ENCODE measurements around the gene SORCS2.

SORCS2 gene

DNA sequence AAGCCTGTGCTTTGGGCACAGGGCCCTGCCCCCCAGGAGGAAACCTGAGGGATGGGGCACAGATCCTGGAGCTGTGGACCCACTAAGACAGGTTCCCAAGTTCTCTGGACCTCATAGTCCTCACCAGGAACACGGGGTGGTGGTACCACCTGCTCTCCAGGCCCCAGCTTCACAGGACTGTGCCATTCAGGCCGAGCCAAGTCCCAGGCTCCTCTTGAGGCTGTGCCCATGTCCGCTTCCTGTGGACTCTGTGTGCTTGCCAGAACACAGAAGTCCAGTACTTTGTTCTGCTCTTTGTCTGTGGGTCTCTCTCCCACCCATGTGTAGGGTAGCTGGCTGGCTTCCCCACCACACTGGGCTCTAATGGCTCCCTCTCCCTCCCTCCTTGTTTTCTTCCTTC lies 346.8 kb downstream of the SORCS2 start:
- FAIRE-seq (no peak), DNase-seq (ENCODE audit: low spot score) (no peak)

DNA sequence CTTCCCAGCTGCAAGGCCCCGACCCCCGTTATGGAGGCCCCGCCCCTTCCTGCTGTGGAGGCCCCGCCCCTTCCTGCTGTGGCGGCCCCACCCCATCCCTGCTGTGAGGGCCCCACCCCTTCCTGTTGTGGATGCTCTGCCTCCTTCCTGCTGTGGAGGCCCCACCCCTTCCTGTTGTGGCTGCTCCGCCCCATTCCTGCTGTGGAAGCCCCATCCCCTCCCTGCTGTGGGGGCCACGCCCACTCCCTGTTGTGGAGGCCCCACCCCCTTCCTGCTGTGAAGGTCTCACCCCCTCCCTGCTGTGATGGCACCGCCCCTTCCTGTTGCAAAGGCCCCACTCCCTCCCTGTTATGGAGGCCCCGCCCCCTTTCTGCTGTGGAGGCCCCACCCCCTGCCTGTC lies 347.3 kb downstream of the SORCS2 start:
- no peak for FAIRE-seq
- peak; percentile 35 for DNase-seq (ENCODE audit: low spot score)

DNA sequence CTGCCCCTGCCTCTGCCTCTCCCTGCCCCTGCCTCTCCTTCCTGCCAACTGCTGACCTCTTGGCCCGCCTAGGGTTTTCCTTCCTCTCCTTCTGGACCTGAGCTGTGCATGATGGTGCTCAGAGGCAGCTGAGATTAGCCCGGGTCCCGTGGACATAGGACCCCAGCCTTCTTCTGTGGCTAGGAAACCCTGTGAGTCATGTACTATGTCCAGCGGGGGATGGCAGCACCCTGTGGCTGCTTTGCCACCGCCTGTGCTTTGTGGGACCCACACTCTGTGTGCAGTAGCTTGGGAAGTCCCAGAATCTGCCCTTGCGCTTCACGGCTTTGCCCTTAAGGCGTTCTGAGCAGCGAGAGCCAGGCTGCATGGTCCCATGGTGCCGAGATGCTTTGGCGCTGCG lies 347.9 kb downstream of the SORCS2 start:
- no peak for FAIRE-seq

DNA sequence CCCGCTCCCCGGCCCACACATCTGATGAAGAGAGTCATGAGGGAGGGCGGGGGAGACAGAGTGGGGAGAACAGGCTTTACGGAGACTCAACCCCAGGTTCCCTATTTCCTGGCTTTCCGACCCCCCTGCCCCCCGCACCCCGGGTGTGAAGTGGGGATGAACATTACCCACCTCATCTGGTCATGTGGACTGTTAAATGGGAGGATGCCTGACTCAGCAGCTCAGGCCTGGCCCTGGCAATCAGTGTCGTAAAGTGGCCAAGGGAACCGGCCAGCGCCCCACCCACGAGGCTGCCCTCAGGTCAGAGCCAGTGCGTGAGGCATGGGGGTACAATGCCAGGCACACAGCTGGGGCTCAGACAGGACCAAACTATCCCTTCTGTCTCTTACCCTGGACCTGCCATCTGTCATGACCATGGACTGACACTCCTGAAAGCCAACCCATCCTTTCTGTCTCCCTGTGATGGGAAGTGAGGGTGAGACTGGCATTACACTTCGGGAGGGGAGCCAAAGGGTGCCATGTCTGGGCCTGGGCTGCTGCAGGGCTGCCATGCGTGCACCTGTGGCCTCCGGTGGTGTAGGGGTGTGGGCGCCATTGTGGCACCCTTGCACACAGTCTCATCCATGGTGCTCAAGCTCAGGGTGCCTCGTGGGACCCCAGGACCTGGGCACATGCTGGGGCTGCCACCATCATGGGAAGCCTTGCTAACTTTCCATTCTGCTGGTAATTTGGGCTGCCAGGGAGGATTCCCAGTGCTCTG lies 348.5 kb downstream of the SORCS2 start:
- no peak for DNase-seq (ENCODE audit: low spot score)
- FAIRE-seq: no peak

More for the DNA sequence above, 347.9 kb downstream of the SORCS2 start:
- no peak for DNase-seq (ENCODE audit: low spot score)

DNA sequence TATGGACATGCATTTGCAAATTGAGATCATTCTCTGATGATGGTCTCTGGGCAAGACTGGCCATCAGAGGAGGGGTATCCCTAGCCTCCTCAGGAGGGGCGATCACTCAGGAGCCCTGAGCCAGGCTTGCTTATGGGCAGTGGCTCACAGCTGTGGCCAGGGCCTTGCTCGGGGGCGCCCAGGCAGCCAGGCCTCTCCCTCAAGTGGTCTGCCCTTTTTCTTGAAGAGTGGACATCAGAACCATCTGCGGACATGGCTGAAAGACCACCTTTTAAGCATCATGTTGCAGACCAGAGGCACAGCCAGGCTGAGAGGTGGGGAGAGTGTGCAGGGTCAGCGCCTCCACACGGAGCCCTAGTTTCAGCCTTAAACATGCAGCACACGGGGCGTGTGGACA lies 349.1 kb downstream of the SORCS2 start:
- no peak for FAIRE-seq
- no peak for DNase-seq (ENCODE audit: low spot score)

DNA sequence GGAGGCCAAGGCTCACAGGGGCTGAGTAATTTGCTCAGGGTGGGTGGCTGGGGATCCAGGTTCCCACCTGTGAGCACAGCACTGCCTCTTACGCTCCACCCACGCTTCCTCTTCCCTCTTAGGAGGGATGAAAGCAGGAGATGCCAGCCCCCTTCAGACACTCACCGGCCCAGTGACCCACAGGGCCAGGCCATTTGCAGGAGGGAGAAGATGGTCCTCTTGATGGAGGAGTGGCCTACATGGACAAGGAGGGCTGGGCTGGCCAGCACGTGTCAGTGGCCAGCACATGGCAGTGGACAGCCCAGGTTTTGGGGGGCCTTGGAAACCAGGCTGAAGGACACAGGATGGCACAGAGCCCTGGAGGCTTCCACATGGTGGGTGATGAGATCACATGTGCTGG lies 350.4 kb downstream of the SORCS2 start:
- DNase-seq (ENCODE audit: low spot score): no peak
- FAIRE-seq: no peak

DNA sequence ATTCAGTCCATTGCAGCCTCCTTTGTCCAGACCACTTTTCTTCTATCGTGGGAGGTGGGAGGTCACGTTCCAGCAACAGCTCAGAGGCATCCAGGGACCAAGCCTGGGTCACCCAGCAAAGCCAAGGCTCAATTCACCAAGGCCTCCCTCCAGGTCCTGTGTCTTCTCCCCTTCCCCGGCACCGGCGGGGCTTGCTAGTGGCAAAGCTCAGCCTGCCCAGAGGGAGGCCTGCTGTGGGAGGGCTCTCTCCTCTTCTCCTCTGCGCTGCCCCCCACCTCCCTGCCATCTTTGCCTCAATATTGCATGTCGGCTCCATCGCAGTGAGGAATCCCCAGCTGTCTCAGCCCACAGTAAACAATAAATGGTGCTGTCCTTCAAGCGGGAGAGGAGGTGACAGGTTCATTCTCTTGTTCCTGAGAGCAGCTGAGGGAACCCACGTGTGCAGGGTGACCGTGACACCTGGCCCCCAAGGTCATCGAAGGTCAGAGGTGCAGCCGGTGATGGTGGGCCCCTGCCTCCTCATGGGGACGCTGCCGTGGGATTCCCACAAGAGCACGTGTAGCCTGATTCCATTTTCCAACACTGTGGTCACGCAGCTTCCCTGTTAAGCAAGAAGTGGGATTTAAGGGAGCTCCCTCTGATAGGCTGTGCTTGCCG lies 353.9 kb downstream of the SORCS2 start:
- no peak for FAIRE-seq
- DNase-seq (ENCODE audit: low spot score): no peak

DNA sequence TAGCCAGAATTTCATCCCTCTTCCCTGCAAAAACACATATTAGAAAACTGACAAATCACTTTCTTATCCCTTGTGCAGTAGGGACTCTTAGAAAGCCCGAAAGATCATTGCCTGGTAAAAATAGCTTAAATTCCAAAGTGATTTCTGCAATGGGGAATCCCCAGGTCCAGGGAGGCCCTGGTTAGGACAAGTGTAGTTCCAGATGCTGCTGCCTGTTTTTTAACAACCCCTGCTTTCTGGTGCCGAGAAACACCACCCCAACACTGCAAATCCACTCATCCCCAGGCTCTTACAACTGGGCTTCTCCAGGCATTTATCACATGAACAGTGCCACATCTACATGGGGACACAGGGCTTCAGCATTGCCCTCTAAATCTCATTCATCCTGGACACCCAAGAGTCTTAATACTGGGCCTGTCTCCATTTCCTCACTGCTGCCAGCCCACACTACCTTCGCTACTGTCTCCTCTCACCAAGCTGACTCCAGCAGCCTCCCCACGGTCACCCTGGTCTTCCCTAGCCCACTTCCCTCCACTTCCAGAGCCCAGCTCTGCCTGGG lies 354.6 kb downstream of the SORCS2 start:
- no peak for FAIRE-seq
- no peak for DNase-seq (ENCODE audit: low spot score)

DNA sequence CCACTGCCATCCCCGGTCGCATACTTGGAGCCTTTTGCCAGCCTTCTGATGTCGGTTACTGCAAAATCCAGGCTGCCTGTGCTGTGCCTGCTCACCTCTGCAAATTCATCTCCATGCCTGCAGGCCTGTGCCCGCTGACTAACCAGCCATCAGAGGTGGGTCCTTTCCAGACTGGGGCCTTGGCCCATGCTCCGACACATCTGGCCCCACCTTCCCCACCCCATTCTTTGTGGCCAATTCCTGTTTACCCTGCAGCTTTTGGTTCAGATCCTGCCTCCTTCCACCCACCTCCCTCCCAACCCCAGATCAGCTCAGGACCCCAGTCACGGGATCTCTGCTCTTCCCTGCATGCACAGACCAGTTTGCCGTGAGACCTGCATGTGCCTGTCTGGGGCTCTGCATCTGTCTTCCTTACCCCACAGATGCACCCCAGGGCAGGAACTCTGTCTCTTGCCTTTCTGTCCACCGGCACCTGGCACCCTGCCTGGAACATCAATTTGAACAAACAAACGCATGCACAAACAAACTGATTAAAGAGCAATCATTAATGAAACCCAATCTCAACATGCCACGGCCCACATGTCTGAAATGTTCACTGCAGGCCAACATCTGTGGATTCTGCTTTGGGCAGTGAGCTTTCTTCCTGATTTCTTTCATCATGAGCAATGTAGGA lies 355.2 kb downstream of the SORCS2 start:
- no peak for DNase-seq (ENCODE audit: low spot score)
- FAIRE-seq: no peak

DNA sequence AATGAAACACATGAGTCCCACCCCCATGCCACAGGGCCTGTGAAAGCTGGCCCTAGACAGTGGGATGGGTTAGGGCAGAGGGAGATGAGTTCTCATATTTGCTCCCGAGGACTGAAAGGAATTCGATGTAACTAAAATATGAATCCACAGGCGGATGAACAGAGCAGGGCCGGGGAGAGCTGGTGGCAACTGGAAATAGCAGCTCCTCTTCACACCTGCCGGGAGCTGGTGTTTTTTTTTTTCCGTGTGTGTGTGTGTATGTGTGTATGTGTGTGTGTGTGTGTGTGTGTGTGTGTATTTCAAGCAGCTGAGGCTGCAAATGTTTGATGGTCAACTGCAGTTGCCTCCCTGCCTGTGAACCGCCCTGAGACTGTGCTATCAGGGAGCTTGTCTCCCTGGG lies 357.5 kb downstream of the SORCS2 start:
- FAIRE-seq (no peak), DNase-seq (ENCODE audit: low spot score) (no peak)

DNA sequence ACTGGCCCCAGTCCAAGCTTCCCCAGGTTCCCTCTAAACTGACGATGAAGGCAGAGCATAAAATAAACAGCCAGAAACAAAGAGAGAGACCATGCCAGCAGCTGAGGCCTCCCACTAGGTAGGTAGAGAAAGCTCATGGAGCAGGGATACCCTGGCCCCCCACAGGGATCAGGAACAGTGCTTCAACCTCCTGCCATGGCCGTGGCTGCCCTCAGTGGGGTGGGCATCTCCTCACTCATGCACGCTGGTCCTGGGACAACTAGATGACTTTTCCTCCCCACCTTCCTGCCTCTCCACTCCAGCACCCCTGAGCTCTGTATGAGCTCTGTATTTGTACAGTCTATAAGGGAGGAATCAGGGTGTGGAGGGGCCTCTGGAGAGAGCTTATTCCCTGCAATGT lies 360.1 kb downstream of the SORCS2 start:
- no peak for DNase-seq (ENCODE audit: low spot score)
- no peak for FAIRE-seq

DNA sequence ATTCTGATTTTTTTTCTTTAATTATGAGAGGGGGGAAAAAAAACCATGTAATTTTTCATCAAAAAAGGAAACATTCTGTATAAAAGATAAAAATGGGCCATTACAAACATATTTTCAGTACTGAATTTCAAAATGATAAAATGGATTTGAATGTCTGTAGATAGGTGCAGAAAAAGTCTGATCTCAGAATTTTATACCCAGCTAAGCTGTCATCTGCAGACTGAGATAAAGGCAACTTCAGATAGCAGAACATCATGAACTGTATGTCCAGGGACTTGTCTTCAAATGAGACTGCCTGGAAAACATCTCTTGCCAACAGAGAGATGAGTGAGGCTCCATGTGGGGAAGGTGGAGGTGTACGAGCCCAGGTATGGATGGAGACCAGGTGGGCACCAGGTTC lies 360.9 kb downstream of the SORCS2 start:
- FAIRE-seq (no peak), DNase-seq (ENCODE audit: low spot score) (no peak)

DNA sequence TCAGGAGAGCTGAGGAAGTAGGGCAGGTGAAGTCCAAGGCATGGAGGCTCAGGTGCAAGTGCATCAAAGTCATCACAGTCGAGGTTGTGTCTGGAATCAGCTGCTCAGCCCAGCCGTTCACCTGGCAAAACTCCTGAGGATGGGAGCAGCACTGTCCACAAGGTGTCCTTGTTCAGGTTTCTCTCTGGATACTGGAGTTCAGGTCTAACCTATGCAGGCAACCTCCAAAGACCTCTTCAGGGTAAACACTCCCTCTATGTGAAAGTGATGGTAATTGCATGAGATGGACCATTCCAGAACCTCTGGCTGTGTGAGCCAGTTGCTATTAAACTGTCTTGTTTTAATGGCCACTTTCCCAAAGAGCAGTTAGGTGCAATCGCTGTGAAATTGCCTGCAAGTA lies 362.6 kb downstream of the SORCS2 start:
- FAIRE-seq (no peak), DNase-seq (ENCODE audit: low spot score) (no peak)

DNA sequence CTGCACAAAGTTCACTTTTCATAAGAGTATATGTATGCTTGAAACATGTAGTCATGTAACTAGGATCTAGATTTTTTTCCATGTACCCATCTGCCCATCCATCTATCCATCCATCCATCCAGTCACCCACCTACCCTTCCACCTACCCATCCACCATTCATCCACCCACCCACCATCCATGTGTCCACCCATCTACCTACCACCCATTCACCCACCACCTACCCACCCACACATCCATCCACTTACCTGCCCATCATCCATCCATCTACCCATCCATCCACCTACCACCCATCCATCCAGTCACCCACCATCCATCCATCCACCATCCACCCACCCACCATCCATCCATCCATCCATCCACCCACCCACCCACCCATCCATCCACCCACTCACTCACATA lies 364.2 kb downstream of the SORCS2 start:
- FAIRE-seq (no peak), DNase-seq (ENCODE audit: low spot score) (no peak)

DNA sequence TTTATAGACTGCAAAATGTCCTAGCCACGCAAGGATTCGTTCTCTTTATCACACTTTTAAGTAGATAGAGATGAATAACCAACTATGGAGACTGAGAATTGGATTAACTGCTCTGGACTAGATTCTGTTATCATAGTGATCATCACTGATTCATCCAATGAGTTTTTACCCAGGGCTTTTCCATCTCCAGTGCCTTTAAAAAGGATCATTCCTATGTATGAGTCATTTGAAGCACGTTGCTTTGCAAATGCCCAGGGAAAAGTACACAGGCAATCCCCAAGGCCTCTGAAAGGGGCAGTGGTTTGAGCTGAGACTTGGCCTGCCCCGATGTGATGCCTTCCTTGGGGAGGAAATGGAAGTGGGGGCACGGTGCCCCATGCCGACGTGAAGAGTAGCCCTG lies 365.1 kb downstream of the SORCS2 start:
- no peak for FAIRE-seq
- DNase-seq (ENCODE audit: low spot score): peak; percentile 64

DNA sequence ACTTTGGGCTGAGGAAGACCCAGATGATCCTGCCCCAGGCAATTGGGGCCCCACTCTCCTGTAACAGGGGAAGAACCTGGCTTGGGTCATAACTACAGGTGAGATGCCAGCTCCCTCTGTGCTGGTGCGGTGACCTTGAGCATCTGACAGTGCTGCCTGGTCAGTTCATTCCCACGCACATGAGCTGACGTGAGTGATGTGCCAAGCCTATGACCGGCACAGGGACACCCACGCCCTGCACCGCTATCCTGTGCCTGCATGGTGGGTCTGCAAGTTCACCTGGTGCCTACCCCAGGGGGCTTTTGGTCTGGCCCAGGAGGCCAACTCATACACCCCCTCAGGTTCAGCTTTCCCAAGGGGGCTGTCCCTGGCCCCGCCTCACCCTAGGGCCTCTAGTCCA lies 366.1 kb downstream of the SORCS2 start:
- no peak for FAIRE-seq
- DNase-seq (ENCODE audit: low spot score): no peak

DNA sequence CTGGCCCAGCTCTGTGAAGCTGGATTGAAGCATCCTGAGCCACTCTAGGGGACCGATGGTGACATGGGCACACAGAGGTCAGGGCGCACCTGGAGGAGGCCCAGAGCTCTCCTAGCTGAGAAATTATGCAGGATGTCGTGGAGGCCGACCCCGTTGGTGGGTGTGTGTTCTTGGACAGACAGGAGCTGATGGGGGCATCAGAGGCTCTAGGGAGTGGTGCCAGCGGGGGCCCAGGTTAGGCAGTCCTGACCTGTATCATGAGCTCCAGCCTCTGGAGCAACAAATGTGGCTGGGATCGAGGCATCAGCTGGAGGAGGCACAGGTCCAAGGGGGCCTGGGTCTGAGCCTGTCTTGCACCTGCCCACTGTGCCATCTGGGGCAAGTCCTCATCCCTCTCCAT lies 367.0 kb downstream of the SORCS2 start:
- no peak for DNase-seq (ENCODE audit: low spot score)
- no peak for FAIRE-seq

DNA sequence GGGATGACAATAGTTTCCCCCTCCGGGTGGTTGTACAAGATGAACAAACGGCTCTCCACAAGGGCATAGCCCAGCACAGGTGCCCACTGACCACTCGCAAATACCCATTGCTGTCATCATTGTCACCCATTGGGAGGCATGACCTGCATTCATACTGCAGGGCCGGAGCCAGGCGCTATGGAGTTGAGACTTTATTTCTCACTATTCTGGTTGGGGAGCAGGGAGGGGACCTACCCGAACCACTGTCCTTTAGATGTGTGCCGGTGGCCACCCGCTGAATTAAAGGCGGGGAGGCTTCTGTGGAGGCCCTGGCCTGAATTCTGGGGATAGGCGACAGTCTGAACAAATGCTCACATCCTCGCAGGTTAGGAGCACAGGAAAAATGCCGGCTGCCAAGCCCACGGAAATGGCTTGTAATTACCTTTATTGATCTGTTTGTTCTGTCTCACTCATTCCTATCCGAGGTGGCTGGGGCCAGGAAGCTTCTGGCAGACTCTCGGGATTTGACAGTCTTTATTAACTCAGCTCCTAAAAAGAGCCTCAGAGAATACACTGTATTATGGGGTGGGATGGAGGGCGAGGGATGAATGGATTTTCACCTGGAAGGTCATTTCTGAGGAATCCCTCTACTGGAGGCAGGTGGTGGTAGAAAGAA lies 367.5 kb downstream of the SORCS2 start:
- DNase-seq (ENCODE audit: low spot score) (no peak), FAIRE-seq (no peak)

DNA sequence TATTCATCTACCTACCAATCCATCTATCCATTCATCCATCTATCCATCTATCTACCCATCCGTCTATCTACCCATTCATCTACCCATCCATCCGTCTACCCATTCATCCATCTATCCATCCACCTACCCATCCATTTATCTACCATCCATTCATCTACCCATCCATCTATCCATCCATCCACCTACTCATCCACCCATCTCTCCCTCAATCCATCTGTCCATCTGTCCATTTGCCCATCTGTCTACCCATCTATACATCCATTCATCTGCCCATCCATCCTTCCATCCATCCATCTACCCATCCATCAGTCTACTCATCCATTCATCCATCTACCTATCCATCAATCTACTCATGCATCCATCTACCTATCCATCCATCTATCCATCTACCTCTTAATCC lies 369.2 kb downstream of the SORCS2 start:
- DNase-seq (ENCODE audit: low spot score): no peak
- no peak for FAIRE-seq

DNA sequence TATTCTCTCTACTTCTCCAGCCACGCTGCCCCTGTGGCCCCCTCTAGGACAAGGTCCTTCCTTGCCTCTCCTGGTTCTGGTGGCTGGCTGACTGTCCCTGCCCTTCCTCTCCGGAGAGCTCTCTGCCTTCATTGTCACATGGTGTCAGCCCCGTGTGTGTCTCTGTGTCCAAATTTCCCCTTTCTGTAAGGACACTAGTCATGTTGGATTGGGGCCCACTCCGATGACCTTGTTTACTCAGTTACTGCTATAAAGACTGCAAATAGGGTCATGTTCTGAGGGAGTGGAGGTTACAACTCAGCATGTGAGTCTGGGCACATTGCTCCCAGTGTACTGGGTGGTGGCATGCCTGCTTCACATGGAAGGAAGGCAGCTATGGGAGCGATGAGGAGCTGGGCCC lies 371.9 kb downstream of the SORCS2 start:
- FAIRE-seq: no peak
- no peak for DNase-seq (ENCODE audit: low spot score)

DNA sequence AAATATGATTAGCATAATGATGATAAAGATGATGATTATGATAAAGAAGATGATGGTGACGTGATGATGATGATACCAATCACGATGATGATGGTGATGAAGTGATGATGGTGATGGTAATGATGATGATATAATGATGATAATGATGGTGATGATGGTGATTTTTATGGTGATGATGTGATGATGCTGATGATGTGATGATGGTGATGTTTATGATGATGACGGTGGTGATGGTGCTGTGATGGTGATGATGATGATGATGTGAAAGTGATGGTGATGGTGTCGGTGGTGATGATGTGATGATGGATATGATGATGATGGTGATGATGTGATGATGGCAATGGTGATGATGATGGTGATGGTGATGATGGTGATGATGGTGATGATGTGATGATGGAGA lies 373.1 kb downstream of the SORCS2 start:
- no peak for DNase-seq (ENCODE audit: low spot score)
- FAIRE-seq: peak; percentile 96
